ENCODE data around the gene SPEN.

Gene SPEN

DNA sequence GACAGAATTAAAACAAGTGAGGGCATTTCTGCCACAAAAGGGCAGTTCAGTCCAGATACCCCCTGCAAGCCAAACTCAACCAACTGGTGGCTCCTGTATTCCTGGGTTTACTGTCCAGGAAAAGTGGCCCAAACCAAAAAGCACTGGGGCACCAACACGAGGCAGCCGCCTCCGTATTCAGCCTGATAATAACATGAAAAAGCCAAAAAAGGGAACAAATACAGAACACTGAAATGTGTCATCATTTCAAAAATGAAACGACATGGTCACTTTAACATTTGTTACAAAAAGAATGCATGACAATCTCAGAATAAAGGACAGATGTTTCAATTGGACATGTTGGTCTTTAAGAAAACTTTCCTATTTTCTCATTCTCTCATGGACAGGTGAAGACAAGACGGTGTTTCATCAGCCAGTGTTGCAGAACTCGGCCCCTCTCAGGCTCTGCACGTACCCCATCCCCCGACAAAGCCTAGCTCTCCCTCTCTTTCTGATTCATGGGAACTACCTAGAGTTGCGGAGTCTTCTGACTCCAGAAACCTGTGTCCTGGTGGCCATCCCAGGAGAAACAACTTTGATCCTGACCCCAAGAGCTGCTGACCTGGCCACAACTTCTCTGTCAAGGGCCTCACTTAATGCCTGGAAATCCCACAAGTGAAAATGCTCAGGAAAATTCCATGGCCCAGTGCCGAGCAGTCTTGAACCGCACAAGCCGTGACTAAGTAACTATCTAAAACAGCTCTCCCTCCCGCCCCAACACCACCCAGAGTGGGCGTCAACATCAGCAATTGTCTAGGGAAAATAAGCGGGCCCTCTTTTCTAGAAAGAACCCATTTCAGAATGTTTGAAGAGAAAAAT, 101.3 kb downstream of the SPEN start:
- no peak for DNase-seq (ENCODE audit: low spot score)

GRCh38 chr1:15949453-15950245, 102.1 kb downstream of the SPEN start:
- no peak for DNase-seq (ENCODE audit: low spot score)

DNA sequence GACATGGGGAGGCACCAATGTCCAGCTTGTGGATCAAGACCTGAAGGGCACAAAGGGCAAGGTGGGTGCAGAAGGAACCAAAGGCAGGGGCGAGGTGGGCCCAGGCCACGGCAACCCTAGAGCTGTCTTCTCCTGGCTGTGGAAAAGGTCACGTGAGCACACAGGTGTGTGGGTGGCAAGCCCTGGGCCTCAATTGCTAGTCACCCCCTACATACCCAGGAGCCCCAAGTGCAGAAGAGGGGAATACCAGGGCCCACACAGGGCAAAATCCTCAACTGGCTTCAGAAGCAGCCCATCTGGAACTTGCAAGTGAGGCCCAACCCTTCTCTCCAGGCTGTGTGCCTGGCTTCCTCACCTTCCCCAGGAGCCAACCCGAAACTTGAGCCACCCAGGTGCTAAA, 102.8 kb downstream of the SPEN start:
- no peak for DNase-seq (ENCODE audit: low spot score)

GRCh38 chr1:15950763-15951295, 103.3 kb downstream of the SPEN start:
- no peak for DNase-seq (ENCODE audit: low spot score)

DNA sequence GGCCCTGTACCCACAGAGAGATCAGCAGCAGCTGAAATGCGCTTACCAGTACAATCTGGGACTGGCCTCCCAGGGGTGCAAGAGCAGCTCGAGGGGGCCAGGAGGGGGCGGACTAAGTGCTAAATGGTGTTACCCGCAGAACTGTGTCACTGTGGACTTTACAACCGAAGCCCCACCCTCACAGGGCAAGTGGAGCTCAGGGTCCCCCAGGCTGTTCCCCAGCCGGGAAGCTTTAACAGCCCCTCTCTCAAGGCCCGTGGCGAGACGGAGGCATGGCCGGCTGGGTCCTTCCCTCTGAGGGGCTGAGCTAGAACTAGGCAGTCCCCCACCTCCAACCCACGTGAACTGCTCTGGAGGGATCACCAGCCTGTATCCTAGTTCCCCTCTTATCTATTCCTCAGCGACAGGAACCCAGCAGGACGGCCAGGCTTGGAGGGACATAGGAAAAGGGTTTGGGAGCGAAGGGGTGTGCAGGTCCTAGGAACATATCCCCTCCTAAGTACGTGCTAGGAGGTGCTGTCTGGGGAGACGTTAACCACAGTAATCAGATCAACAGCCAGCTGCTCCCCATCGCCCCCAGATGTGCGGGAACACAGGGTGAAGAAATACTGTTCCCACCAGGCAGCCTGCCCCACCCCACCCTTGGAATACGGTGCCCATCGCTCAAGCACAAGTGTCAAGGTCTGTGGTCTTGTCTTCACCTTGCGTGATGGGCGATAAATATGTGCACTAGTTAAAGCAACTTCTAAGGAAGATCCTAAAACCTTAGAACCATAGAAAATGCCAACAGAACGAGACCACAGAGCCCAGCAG, 104.0 kb downstream of the SPEN start:
- no peak for DNase-seq (ENCODE audit: low spot score)

GRCh38 chr1:15952317-15953258, 105.1 kb downstream of the SPEN start:
- no peak for DNase-seq (ENCODE audit: low spot score)

GRCh38 chr1:15953294-15953771, 105.8 kb downstream of the SPEN start:
- no peak for DNase-seq (ENCODE audit: low spot score)

DNA sequence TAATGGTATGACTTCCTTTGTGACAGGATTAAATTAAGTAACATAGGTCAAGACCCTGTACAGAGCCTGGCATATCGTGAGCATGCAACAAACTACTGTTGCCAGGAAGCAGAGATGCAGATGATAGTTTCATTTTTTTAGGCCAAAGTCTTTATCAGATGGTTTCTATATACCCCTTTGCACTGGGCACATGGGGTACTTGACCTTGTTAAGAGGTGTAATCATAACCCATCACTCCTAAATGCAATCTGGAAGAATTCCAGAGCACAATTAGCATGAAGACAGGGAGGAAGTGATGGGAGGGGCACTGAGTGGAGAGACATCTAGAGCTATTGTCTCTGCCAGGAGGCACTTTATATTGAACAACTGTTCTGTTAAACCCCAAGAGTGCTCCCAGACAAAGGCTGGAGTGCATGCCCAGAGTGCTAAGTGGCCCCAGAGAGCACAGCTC, 106.3 kb downstream of the SPEN start:
- no peak for DNase-seq (ENCODE audit: low spot score)

- no peak for DNase-seq (ENCODE audit: low spot score)
Observed at GRCh38 chr1:15954316-15954715, 106.8 kb downstream of the SPEN start.

DNA sequence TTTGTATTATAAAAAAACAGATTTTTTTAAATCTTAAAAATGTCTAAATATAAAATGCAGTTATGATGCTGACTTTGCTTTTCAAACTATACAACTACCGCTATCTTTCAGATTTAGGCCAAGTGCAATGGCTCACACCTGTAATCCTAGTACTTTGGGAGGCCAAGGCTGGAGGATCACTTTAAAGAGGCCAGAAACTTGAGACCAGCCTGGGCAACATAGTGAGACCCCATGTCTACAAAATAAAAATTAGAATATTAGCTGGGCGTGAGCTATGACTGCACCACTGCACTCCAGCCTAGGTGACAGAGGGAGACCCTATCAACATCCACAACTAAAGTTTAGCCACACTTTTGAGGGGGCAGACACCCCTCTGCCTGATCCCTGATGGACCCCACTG, 108.0 kb downstream of the SPEN start:
- no peak for DNase-seq (ENCODE audit: low spot score)

DNA sequence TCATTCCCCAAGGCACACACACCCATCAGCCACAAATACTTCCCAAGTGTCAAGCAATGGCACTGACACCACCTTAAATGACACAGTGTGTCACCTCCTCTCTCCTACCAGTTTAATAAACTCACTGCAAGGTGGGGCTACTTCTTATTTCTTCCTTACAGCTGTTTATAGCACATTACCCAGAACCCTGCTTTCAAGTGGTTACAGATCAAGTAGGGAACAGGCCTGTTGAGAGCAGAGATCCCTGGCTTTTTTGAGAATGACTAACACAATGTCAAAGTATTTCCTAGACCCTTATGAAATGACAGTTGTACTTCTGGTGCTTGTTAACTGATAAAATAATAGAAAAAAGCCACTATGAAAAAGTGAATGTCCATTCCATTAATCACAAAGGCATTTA, 108.6 kb downstream of the SPEN start:
- DNase-seq (ENCODE audit: low spot score) = no peak

- DNase-seq (ENCODE audit: low spot score) = no peak
Observed at GRCh38 chr1:15957221-15958095, 110.0 kb downstream of the SPEN start.

DNA sequence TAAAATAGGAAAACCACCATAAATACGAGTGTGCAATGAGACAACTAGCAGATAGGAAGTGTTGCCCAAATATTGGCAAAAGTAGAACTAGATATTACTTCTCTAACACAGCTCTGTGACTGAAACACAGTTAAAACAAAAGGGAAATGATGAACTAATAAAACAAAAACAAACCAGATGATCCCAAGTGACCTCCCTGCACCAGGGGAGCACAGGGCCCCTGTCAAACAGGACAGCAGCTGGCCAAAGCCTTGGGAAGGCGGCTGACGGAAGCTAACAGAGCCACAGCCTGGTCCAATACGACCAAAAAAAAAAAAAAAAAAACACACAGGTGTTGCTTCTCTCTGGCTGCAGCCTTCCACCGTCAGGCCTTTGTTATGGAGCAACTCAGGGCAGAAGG, 110.6 kb downstream of the SPEN start:
- DNase-seq (ENCODE audit: low spot score) = no peak

DNA sequence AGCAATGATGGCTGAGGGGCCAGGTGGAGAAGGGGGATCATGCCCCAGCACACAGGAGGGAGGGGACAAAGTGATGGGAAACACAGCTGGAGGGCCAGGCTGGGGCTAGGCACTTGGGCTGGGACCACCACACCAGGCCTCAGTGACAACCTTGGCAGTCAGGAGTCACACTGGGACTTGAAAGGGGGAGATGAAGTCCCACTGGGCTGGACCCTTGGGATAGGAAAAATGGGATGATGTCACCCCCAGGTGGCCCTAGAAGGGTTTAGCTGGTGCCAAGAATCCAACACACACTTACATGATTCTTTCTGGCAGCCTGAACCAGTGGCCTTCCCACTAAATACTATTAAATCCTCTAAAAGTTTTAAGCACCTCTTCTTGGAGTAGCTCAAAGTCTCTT, 111.3 kb downstream of the SPEN start:
- no peak for DNase-seq (ENCODE audit: low spot score)

GRCh38 chr1:15959424-15959823, 111.9 kb downstream of the SPEN start:
- DNase-seq (ENCODE audit: low spot score) = no peak

DNA sequence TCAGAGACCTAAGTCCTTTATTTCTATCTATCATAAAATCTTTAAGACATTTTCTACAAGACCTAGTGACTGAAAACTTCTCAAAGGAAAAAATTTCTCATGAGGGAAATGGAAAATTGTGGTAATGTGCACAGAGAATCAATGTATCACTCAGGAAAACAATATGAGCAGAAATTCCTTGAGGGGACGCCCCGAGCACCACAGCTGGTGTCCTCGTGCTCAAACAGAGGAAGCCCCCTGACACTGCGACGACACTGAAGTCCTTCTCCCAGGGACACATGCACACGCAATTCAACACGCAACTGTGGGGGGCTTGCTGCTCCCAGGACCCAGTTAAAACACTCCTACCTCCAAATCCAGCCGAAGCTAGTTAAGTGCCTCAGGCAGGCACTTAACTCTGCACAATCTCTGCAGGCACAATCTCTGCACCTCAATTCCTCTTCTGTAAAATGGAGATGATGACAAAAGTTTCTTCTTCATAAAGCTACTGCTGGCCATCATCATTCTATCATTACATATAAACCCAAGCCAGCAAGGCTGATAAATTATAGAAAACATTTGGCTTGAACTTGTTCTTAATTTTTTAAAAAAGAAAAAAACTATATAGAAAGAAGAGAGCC, 112.4 kb downstream of the SPEN start:
- no peak for DNase-seq (ENCODE audit: low spot score)

DNA sequence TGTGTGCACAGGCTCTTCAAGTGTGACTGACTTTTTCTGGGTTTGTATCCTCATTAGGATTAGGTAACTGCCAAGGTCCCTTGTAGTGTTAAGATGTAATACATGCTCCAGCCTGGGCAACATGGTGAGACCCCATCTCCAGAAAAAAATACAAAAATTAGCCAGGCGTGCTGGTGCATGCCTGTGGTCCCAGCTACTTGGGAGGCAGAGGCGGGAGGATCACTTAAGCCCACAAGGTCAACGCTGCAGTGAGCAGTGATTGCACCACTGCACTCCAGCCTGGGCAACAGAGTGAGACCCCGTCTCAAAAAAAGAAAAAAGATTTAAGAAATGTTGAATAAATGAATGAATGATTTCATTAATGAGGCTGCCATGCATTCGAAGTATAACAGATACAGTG, 113.3 kb downstream of the SPEN start:
- no peak for DNase-seq (ENCODE audit: low spot score)

GRCh38 chr1:15961492-15961891, 114.0 kb downstream of the SPEN start:
- DNase-seq (ENCODE audit: low spot score) = no peak

GRCh38 chr1:15962176-15962575, 114.7 kb downstream of the SPEN start:
- DNase-seq (ENCODE audit: low spot score) = no peak
